Measurements from ENCODE around the gene POU2AF2. TPM values are rescaled to one million over a fixed set of nuclear protein-coding genes. Genes with fewer than 3 reads are reported as not detected.

Gene POU2AF2
- total RNA-seq, 1 donor = not detected

- peaks cover 10% of the 10 kb centered on the region for H3K4me1 ChIP-seq (ENCODE audit: insufficient read depth, low read length)
- H4K20me1 ChIP-seq (ENCODE audit: insufficient read depth, low read length) = no peaks in the 10 kb centered on the region
- no peak overlapping the region for H3K4me3 ChIP-seq (ENCODE audit: insufficient read depth, low read length)
- peak overlapping the region; percentile 45 for H2AFZ ChIP-seq (ENCODE audit: low read length)
- H3K27me3 ChIP-seq (ENCODE audit: insufficient read depth, low read length) = no peaks in the 10 kb centered on the region
- no peaks in the 10 kb centered on the region for H3K9me3 ChIP-seq (ENCODE audit: low read depth, low read length)
- H3K36me3 ChIP-seq (ENCODE audit: insufficient read depth, low read length) = no peaks in the 10 kb centered on the region
- H3K79me2 ChIP-seq (ENCODE audit: insufficient read depth, low read length) = no peaks in the 10 kb centered on the region
- H3K4me2 ChIP-seq (ENCODE audit: insufficient read depth, low read length) = no peak overlapping the region
- H3K27ac ChIP-seq (ENCODE audit: low read depth, low read length) = peak overlapping the region; percentile 11
- TF ChIP-seq CTCF (IDR thresholded peaks at IDR 0.05; ENCODE audit: extremely low read depth, low read depth, low read length) = no peak
- DNase-seq (ENCODE audit: insufficient read length, low spot score, missing footprints) = no peak
These were observed 86.4 kb downstream of the POU2AF2 start for GRCh38 chr11:111331711-111332479.

GRCh38 chr11:111334532-111335502 is 89.3 kb downstream of the POU2AF2 start:
- Histone ChIP-seq H4K20me1 (ENCODE audit: insufficient read depth, low read length) (no peaks in the 10 kb centered on the region), H3K27ac (ENCODE audit: low read depth, low read length) (no peak overlapping the region), H3K9me3 (ENCODE audit: low read depth, low read length) (no peaks in the 10 kb centered on the region), H2AFZ (ENCODE audit: low read length) (no peak overlapping the region), H3K79me2 (ENCODE audit: insufficient read depth, low read length) (no peaks in the 10 kb centered on the region), H3K4me1 (ENCODE audit: insufficient read depth, low read length) (peaks cover 12% of the 10 kb centered on the region), H3K27me3 (ENCODE audit: insufficient read depth, low read length) (no peaks in the 10 kb centered on the region), H3K36me3 (ENCODE audit: insufficient read depth, low read length) (no peaks in the 10 kb centered on the region), H3K4me2 (ENCODE audit: insufficient read depth, low read length) (no peak overlapping the region), H3K4me3 (ENCODE audit: insufficient read depth, low read length) (no peak overlapping the region)
- DNase-seq (ENCODE audit: insufficient read length, low spot score, missing footprints) = no peak
- no peak for TF ChIP-seq CTCF (IDR thresholded peaks at IDR 0.05; ENCODE audit: extremely low read depth, low read depth, low read length)

GRCh38 chr11:111335549-111335948 is 90.0 kb downstream of the POU2AF2 start:
- H3K9me3 ChIP-seq (ENCODE audit: low read depth, low read length) = no peaks in the 10 kb centered on the region
- H3K79me2 ChIP-seq (ENCODE audit: insufficient read depth, low read length) = no peaks in the 10 kb centered on the region
- TF ChIP-seq CTCF (IDR thresholded peaks at IDR 0.05; ENCODE audit: extremely low read depth, low read depth, low read length) = no peak
- no peak overlapping the region for H2AFZ ChIP-seq (ENCODE audit: low read length)
- H3K27ac ChIP-seq (ENCODE audit: low read depth, low read length) = no peak overlapping the region
- no peak overlapping the region for H3K4me3 ChIP-seq (ENCODE audit: insufficient read depth, low read length)
- H4K20me1 ChIP-seq (ENCODE audit: insufficient read depth, low read length) = no peaks in the 10 kb centered on the region
- no peaks in the 10 kb centered on the region for H3K36me3 ChIP-seq (ENCODE audit: insufficient read depth, low read length)
- no peaks in the 10 kb centered on the region for H3K27me3 ChIP-seq (ENCODE audit: insufficient read depth, low read length)
- no peak overlapping the region for H3K4me2 ChIP-seq (ENCODE audit: insufficient read depth, low read length)
- H3K4me1 ChIP-seq (ENCODE audit: insufficient read depth, low read length) = peaks cover 12% of the 10 kb centered on the region
- DNase-seq (ENCODE audit: insufficient read length, low spot score, missing footprints) = no peak

Other genes with a start within 250 kb of the POU2AF2 start
- gene POU2AF3, start 52.8 kb downstream of the POU2AF2 start, total RNA-seq = 0.36 TPM in 1 of 2 replicates, not detected in the other
- gene POU2AF1, start 133.6 kb downstream of the POU2AF2 start, total RNA-seq = not detected in 2 replicates

Data from osteoblast (primary cell).